Right lung (tissue), 5 donors: ENCODE data around the gene RIMBP2. TPM values are rescaled to one million over a fixed set of nuclear protein-coding genes. Genes with fewer than 3 reads are reported as not detected.
"Not testable (repeated sequence)": the region's sequence is repeated elsewhere in the genome, so short reads cannot be mapped to it uniquely, and the experiment has no call there.

ENCODE experiments used
- DNase-seq, 2 donors: peaks; one replicate each; pipeline ENCODE4 v3.0.0-alpha.2; 2013
- polyA plus RNA-seq, 5 donors: library from polyadenylated mRNA; unstranded; fragments of 120-200 nt; gene quantifications; one replicate each; pipeline versions ENCODE4 v1.2.1 to v1.2.3, GENCODE V29; 2013; ENCODE audit warnings: inconsistent platforms in 1 of 5, low replicate concordance in 1 of 5; ENCODE audit not compliant: insufficient read length in 5 of 5, insufficient read depth in 1 of 5

Gene RIMBP2
- polyA plus RNA-seq, 5 donors = 10.6 to 18.9 (median 16.1) TPM

- DNase-seq = not testable (repeated sequence)
These were observed 22.3 kb upstream of the RIMBP2 start for GRCh38 chr12:130738403-130738802.

- no peak for DNase-seq
These were observed 21.6 kb upstream of the RIMBP2 start for GRCh38 chr12:130737731-130738130.

GRCh38 chr12:130729344-130729743 lies 13.2 kb upstream of the RIMBP2 start:
- DNase-seq = no peak

- DNase-seq = no peak
These were observed 12.3 kb upstream of the RIMBP2 start for GRCh38 chr12:130728158-130729058.

GRCh38 chr12:130719263-130719859 lies 3.3 kb upstream of the RIMBP2 start:
- no peak for DNase-seq

GRCh38 chr12:130717752-130718151 lies 1.7 kb upstream of the RIMBP2 start:
- DNase-seq = no peak

- DNase-seq = no peak
These were observed 869 bp upstream of the RIMBP2 start for GRCh38 chr12:130716969-130717366.

GRCh38 chr12:130715150-130715997 lies 725 bp downstream of the RIMBP2 start:
- DNase-seq = no peak

GRCh38 chr12:130714591-130715149 lies 1.4 kb downstream of the RIMBP2 start:
- no peak for DNase-seq

- no peak for DNase-seq
These were observed 2.0 kb downstream of the RIMBP2 start for GRCh38 chr12:130714091-130714590.

GRCh38 chr12:130713581-130713991 lies 2.5 kb downstream of the RIMBP2 start:
- no peak for DNase-seq

GRCh38 chr12:130712346-130713065 lies 3.6 kb downstream of the RIMBP2 start:
- no peak for DNase-seq

- no peak for DNase-seq
These were observed 4.3 kb downstream of the RIMBP2 start for GRCh38 chr12:130711756-130712155.

- no peak for DNase-seq
These were observed 5.4 kb downstream of the RIMBP2 start for GRCh38 chr12:130710733-130711080.

- no peak for DNase-seq
These were observed 5.9 kb downstream of the RIMBP2 start for GRCh38 chr12:130709971-130710732.

GRCh38 chr12:130709151-130709970 lies 6.7 kb downstream of the RIMBP2 start:
- no peak for DNase-seq

GRCh38 chr12:130708648-130709047 lies 7.5 kb downstream of the RIMBP2 start:
- no peak for DNase-seq

GRCh38 chr12:130707571-130707891 lies 8.6 kb downstream of the RIMBP2 start:
- DNase-seq = no peak

GRCh38 chr12:130706885-130707570 lies 9.1 kb downstream of the RIMBP2 start:
- DNase-seq = no peak
